ENCODE results near the gene NTN1. TPM values are rescaled to one million over a fixed set of nuclear protein-coding genes. Genes with fewer than 3 reads are reported as not detected.

Gene NTN1
- total and polyA plus RNA-seq, 2 donors from 2014 or later = 1.8 TPM

GRCh38 chr17:9173386-9173983 is 152.2 kb downstream of the NTN1 start:
- H3K4me3 ChIP-seq (ENCODE audit: low read length in 3 of 3) = no peak overlapping the region
- peaks cover 0 to 3% (median 0%) of the 10 kb centered on the region in 3 donors for H3K9me3 ChIP-seq (ENCODE audit: control insufficient read depth in 2 of 3, insufficient read depth in 1 of 3, low read length in 3 of 3)
- no peak for DNase-seq
- H3K27ac ChIP-seq (ENCODE audit: low read depth in 2 of 2, low read length in 2 of 2) = no peak overlapping the region
- intact Hi-C loops (cut with DNase I) = no loop called here
- no peaks in the 10 kb centered on the region for H3K4me1 ChIP-seq (ENCODE audit: control insufficient read depth in 2 of 3, insufficient read depth in 2 of 3, low read depth in 1 of 3, low read length in 3 of 3)
- no peaks in the 10 kb centered on the region for H3K36me3 ChIP-seq (ENCODE audit: control insufficient read depth in 2 of 3, insufficient read depth in 3 of 3, low read length in 3 of 3)
- H3K9ac ChIP-seq (ENCODE audit: low read length in 3 of 3) = no peak overlapping the region
- H3K27me3 ChIP-seq (ENCODE audit: control insufficient read depth, insufficient read depth, low read length) = no peaks in the 10 kb centered on the region
- no peak for FAIRE-seq
- TF ChIP-seq, protein P1, sequence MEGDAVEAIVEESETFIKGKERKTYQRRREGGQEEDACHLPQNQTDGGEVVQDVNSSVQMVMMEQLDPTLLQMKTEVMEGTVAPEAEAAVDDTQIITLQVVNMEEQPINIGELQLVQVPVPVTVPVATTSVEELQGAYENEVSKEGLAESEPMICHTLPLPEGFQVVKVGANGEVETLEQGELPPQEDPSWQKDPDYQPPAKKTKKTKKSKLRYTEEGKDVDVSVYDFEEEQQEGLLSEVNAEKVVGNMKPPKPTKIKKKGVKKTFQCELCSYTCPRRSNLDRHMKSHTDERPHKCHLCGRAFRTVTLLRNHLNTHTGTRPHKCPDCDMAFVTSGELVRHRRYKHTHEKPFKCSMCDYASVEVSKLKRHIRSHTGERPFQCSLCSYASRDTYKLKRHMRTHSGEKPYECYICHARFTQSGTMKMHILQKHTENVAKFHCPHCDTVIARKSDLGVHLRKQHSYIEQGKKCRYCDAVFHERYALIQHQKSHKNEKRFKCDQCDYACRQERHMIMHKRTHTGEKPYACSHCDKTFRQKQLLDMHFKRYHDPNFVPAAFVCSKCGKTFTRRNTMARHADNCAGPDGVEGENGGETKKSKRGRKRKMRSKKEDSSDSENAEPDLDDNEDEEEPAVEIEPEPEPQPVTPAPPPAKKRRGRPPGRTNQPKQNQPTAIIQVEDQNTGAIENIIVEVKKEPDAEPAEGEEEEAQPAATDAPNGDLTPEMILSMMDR (IDR thresholded peaks at IDR 0.05; ENCODE audit: borderline replicate concordance, extremely low read depth, insufficient read depth) = no peak

GRCh38 chr17:9174312-9174711 is 153.0 kb downstream of the NTN1 start:
- intact Hi-C loops (cut with DNase I) = no loop called here
- FAIRE-seq (no peak), DNase-seq (no peak)
- no peaks in the 10 kb centered on the region for H3K36me3 ChIP-seq (ENCODE audit: control insufficient read depth in 2 of 3, insufficient read depth in 3 of 3, low read length in 3 of 3)
- H3K9ac ChIP-seq (ENCODE audit: low read length in 3 of 3) = no peak overlapping the region
- no peaks in the 10 kb centered on the region for H3K27me3 ChIP-seq (ENCODE audit: control insufficient read depth, insufficient read depth, low read length)
- H3K27ac ChIP-seq (ENCODE audit: low read depth in 2 of 2, low read length in 2 of 2) = no peak overlapping the region
- TF ChIP-seq, protein P1 (IDR thresholded peaks at IDR 0.05; ENCODE audit: borderline replicate concordance, extremely low read depth, insufficient read depth) = no peak
- H3K4me3 ChIP-seq (ENCODE audit: low read length in 3 of 3) = no peak overlapping the region
- no peaks in the 10 kb centered on the region for H3K4me1 ChIP-seq (ENCODE audit: control insufficient read depth in 2 of 3, insufficient read depth in 2 of 3, low read depth in 1 of 3, low read length in 3 of 3)
- peaks cover 0 to 3% (median 0%) of the 10 kb centered on the region in 3 donors for H3K9me3 ChIP-seq (ENCODE audit: control insufficient read depth in 2 of 3, insufficient read depth in 1 of 3, low read length in 3 of 3)

DNA sequence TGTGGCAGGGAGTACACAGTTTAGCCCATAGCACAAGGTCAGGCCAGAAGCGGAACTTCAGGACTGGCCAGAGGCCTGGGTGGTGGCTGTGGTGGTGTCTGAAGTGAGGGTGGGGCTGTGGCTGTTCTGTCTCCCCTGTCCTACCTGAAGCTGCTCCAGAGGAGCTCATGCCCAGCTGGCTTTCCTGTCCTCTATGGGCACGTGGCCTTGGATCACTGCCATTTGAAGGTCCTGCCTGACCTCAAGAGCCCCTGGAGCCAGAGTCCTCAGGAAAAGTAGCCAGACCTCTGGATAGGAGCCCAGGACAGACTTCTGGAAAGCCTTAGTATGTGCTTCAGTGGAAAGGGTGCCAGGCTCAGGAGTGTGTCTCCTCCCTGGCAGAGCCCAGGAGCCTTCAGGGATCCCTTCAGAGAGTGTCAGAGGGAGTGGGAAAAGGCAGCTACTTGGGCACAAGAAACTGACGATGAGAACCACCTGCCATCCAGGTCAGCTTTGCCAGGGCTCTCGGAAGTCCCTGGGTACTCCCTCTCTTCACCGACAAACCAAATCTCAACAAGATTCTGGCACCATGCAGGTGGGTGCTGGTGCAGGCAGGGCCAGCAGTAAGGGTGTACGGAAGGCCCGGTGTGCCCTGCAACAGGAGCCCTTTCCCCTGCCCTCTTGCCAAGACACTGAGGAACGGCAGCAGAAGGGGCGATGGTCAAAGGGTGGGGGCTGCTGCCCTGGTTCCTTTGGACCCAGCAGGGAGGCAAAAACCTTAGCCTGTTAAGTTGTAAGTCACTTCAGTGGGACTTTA is 153.7 kb downstream of the NTN1 start:
- H3K9me3 ChIP-seq (ENCODE audit: control insufficient read depth in 2 of 3, insufficient read depth in 1 of 3, low read length in 3 of 3) = peaks cover 0 to 3% (median 0%) of the 10 kb centered on the region in 3 donors
- no peaks in the 10 kb centered on the region for H3K27me3 ChIP-seq (ENCODE audit: control insufficient read depth, insufficient read depth, low read length)
- no peaks in the 10 kb centered on the region for H3K36me3 ChIP-seq (ENCODE audit: control insufficient read depth in 2 of 3, insufficient read depth in 3 of 3, low read length in 3 of 3)
- H3K4me3 ChIP-seq (ENCODE audit: low read length in 3 of 3) = no peak overlapping the region
- FAIRE-seq (no peak), DNase-seq (peak in 1 of 5 donors; percentile 28)
- TF ChIP-seq, protein P1 (IDR thresholded peaks at IDR 0.05; ENCODE audit: borderline replicate concordance, extremely low read depth, insufficient read depth) = no peak
- H3K4me1 ChIP-seq (ENCODE audit: control insufficient read depth in 2 of 3, insufficient read depth in 2 of 3, low read depth in 1 of 3, low read length in 3 of 3) = no peaks in the 10 kb centered on the region
- intact Hi-C loops (cut with DNase I) = no loop called here
- H3K9ac ChIP-seq (ENCODE audit: low read length in 3 of 3) = no peak overlapping the region
- no peak overlapping the region for H3K27ac ChIP-seq (ENCODE audit: low read depth in 2 of 2, low read length in 2 of 2)
